Brain microvascular endothelial cell (primary cell): ENCODE data around the gene PPP1R1B.

Source experiments
- DNase-seq: peaks from one replicate; pipeline ENCODE4 v3.0.0-alpha.2; 2020
- H3K27ac ChIP-seq: fragments of 250-450 bp; sonication (Bioruptor Pico); 2 replicates; pipeline ENCODE4 v1.5.1; 2020; ENCODE audit warnings: mild to moderate bottlenecking, moderate library complexity
- H3K27me3 ChIP-seq: fragments of 250-450 bp; sonication (Bioruptor Pico); replicated peaks from 2 replicates; pipeline ENCODE4 v1.5.1; 2020; ENCODE audit warnings: mild to moderate bottlenecking
- H3K36me3 ChIP-seq: fragments of 250-450 bp; sonication (Bioruptor Pico); replicated peaks from 2 replicates; pipeline ENCODE4 v1.5.1; 2020; ENCODE audit warnings: mild to moderate bottlenecking
- H3K4me3 ChIP-seq: 2 replicates; pipeline ENCODE4 v1.5.1; 2011; ENCODE audit warnings: low read depth, mild to moderate bottlenecking, control low read depth, low read length, moderate library complexity
- CTCF ChIP-seq: IDR thresholded peaks from 2 replicates; pipeline ENCODE4 v1.5.1; 2011; ENCODE audit warnings: low read depth, mild to moderate bottlenecking, moderate library complexity, low read length, control low read depth, inconsistent platforms; ENCODE audit errors: missing control alignments
- in situ Hi-C: cut with HindIII; loops from 2 replicates; pipeline ENCODE4 v1.10.0; 2017; ENCODE audit warnings: low sequenced_read_pairs, low pct_ligation_motif_present

PPP1R1B gene

GRCh38 chr17:39607057-39607850, 19.5 kb upstream of the PPP1R1B start:
- in situ Hi-C loops: no loop called here
- DNase-seq: no peak
- Histone ChIP-seq H3K27me3 (peaks cover 79% of the 10 kb centered on the region), H3K4me3 (no peak overlapping the region), H3K27ac (no peak overlapping the region), H3K36me3 (no peaks in the 10 kb centered on the region)
- no peak for TF ChIP-seq CTCF

- in situ Hi-C loops: no loop called here
- Histone ChIP-seq H3K36me3 (no peaks in the 10 kb centered on the region), H3K27ac (no peak within 1 kb of the TSS), H3K4me3 (no peak within 1 kb of the TSS), H3K27me3 (peaks cover 74% of the 10 kb centered on the region)
- DNase-seq: no peak
- no peak for TF ChIP-seq CTCF
These were observed 19.0 kb upstream of the PPP1R1B start, which contains the start of gene NEUROD2 for GRCh38 chr17:39607851-39608130. TSS of gene NEUROD2 (minus strand) at chr17:39607920. CDS start at chr17:39606599, 1,321 bp downstream.

- Histone ChIP-seq H3K4me3 (no peak overlapping the region), H3K36me3 (no peaks in the 10 kb centered on the region), H3K27me3 (peaks cover 68% of the 10 kb centered on the region), H3K27ac (no peak overlapping the region)
- no peak for DNase-seq
- in situ Hi-C loops: no loop called here
- no peak for TF ChIP-seq CTCF
These were observed 18.4 kb upstream of the PPP1R1B start for GRCh38 chr17:39608142-39608981.

- in situ Hi-C loops: no loop called here
- Histone ChIP-seq H3K36me3 (no peaks in the 10 kb centered on the region), H3K27me3 (peaks cover 59% of the 10 kb centered on the region), H3K27ac (no peak overlapping the region), H3K4me3 (no peak overlapping the region)
- DNase-seq: no peak
- TF ChIP-seq CTCF: no peak
These were observed 17.2 kb upstream of the PPP1R1B start for GRCh38 chr17:39609416-39610025.

- in situ Hi-C loops: no loop called here
- Histone ChIP-seq H3K27ac (no peak overlapping the region), H3K36me3 (no peaks in the 10 kb centered on the region), H3K4me3 (no peak overlapping the region), H3K27me3 (peaks cover 53% of the 10 kb centered on the region)
- no peak for TF ChIP-seq CTCF
- DNase-seq: no peak
These were observed 15.2 kb upstream of the PPP1R1B start for GRCh38 chr17:39611401-39612112.
